Testis (tissue), 3 donors: Measurements from ENCODE around the gene SPRN. TPM values are rescaled to one million over a fixed set of nuclear protein-coding genes. Genes with fewer than 3 reads are reported as not detected.

Source experiments
- DNase-seq: peaks from one replicate; pipeline ENCODE4 v3.0.0-alpha.2; 2019
- H3K27ac ChIP-seq, 2 donors: fragments of 200-600 bp; sonication (generic); one replicate each; pipeline ENCODE4 v1.5.1; 2019
- H3K27me3 ChIP-seq: fragments of 200-600 bp; sonication (generic); one replicate; pipeline ENCODE4 v1.5.1; 2019
- H3K36me3 ChIP-seq: fragments of 200-600 bp; sonication (generic); one replicate; pipeline ENCODE4 v1.5.1; 2017; ENCODE audit warnings: low read depth; ENCODE audit errors: missing control alignments
- H3K4me1 ChIP-seq: fragments of 200-600 bp; sonication (generic); one replicate; pipeline ENCODE4 v1.5.1; 2019
- H3K4me3 ChIP-seq, 2 donors: fragments of 200-600 bp; sonication (generic); one replicate each; pipeline ENCODE4 v1.5.1; 2017 to 2019
- H3K9me3 ChIP-seq: fragments of 200-600 bp; sonication (generic); one replicate; pipeline ENCODE4 v1.5.1; 2017
- CTCF ChIP-seq, 3 experiments: fragments of 450-650 bp in 2 of 3; fragments of 200-600 bp in 1 of 3; sonication (generic) in 1 of 3; IDR thresholded peaks; one replicate each; pipeline ENCODE4 v1.5.1; 2016 to 2019; ENCODE audit warnings: antibody characterized with exemption in 3 of 3, mild to moderate bottlenecking in 2 of 3, moderate library complexity in 1 of 3
- POLR2A ChIP-seq: fragments of 450-650 bp; IDR thresholded peaks from one replicate; pipeline ENCODE4 v1.6.1; 2017; ENCODE audit warnings: antibody characterized with exemption, mild to moderate bottlenecking, moderate library complexity
- WGBS, 2 donors: methylation state at CpG; one replicate each; pipeline ENCODE4 v1.1.5; 2018; 5-methylcytosine and 5-hydroxymethylcytosine counted together
- intact Hi-C: fragments of 100-400 bp; cut with DNase I; formaldehyde crosslinking; loops from one replicate; pipeline ENCODE4 v1.15.1; 2023; ENCODE audit warnings: low total_unique reads
- polyA plus RNA-seq: library from polyadenylated mRNA; stranded (reverse); fragments of 350-450 nt; fragmentation: Illumina TruSeq; extraction: RNeasy Lipid Tissue Mini Kit (QIAGEN cat#74804); gene quantifications from one replicate; pipeline ENCODE4 v1.2.3, GENCODE V29; 2014; ENCODE audit warnings: low read depth, low replicate concordance; ENCODE audit not compliant: insufficient read depth
- total RNA-seq, 2 donors: library from RNA; depleted of rRNA; stranded (reverse); fragments of >200 nt; gene quantifications; one replicate each; pipeline ENCODE4 v1.2.3, GENCODE V29; 2016

The SPRN gene
- total and polyA plus RNA-seq, 3 donors from 2014 or later = 1.7 to 2.7 (median 1.8) TPM

- no peaks in the 10 kb centered on the region for H3K9me3 ChIP-seq
- no peak overlapping the region for H3K4me3 ChIP-seq
- H3K36me3 ChIP-seq = no peaks in the 10 kb centered on the region
- TF ChIP-seq CTCF (IDR thresholded peaks at IDR 0.05) = no peak
- TF ChIP-seq POLR2A = no peak
- 89 to 100% methylated on average over 3 to 12 of the region's 12 CpGs for WGBS, 2 donors
- DNase-seq = no peak
- intact Hi-C loops = no loop called here
- H3K27me3 ChIP-seq = no peaks in the 10 kb centered on the region
- H3K4me1 ChIP-seq = no peaks in the 10 kb centered on the region
- no peak overlapping the region for H3K27ac ChIP-seq
Observed at GRCh38 chr10:133464582-133465031, 40.2 kb upstream of the SPRN start.

- no peak for TF ChIP-seq CTCF (IDR thresholded peaks at IDR 0.05)
- TF ChIP-seq POLR2A = no peak
- Histone ChIP-seq H3K27me3 (no peaks in the 10 kb centered on the region), H3K4me3 (no peak overlapping the region), H3K27ac (no peak overlapping the region), H3K9me3 (no peaks in the 10 kb centered on the region), H3K4me1 (no peaks in the 10 kb centered on the region), H3K36me3 (no peaks in the 10 kb centered on the region)
- WGBS, 2 donors = 84 to 91% methylated on average over 10 of the region's 10 CpGs
- no peak for DNase-seq
- intact Hi-C loops = no loop called here
Observed at GRCh38 chr10:133462512-133463305, 38.3 kb upstream of the SPRN start.

GRCh38 chr10:133461841-133462240 is 37.4 kb upstream of the SPRN start:
- no peak for TF ChIP-seq CTCF (IDR thresholded peaks at IDR 0.05)
- no peak for TF ChIP-seq POLR2A
- no peaks in the 10 kb centered on the region for H3K27me3 ChIP-seq
- no peak overlapping the region for H3K27ac ChIP-seq
- WGBS, 2 donors = 76 to 97% methylated on average over 3 to 8 of the region's 8 CpGs
- no peaks in the 10 kb centered on the region for H3K36me3 ChIP-seq
- H3K9me3 ChIP-seq = no peaks in the 10 kb centered on the region
- no peaks in the 10 kb centered on the region for H3K4me1 ChIP-seq
- intact Hi-C loops = no loop called here
- H3K4me3 ChIP-seq = no peak overlapping the region
- DNase-seq = no peak

GRCh38 chr10:133461027-133461426 is 36.6 kb upstream of the SPRN start:
- no peak overlapping the region for H3K4me3 ChIP-seq
- H3K27ac ChIP-seq = no peak overlapping the region
- intact Hi-C loops = no loop called here
- no peak for TF ChIP-seq CTCF (IDR thresholded peaks at IDR 0.05)
- TF ChIP-seq POLR2A = no peak
- WGBS, 2 donors = 91% methylated on average over 7 of the region's 7 CpGs
- no peaks in the 10 kb centered on the region for H3K36me3 ChIP-seq
- H3K27me3 ChIP-seq = no peaks in the 10 kb centered on the region
- DNase-seq = no peak
- H3K9me3 ChIP-seq = no peaks in the 10 kb centered on the region
- no peaks in the 10 kb centered on the region for H3K4me1 ChIP-seq
